ENCODE data around the gene COL6A1. TPM values are rescaled to one million over a fixed set of nuclear protein-coding genes. Genes with fewer than 3 reads are reported as not detected.
"Not testable (repeated sequence)": the region's sequence is repeated elsewhere in the genome, so short reads cannot be mapped to it uniquely, and the experiment has no call there.

The COL6A1 gene
- total RNA-seq, 4 donors from 2014 or later = 356 to 669 (median 427) TPM

- no peaks in the 10 kb centered on the region for H3K9me3 ChIP-seq
- no peak overlapping the region for H3K4me3 ChIP-seq
- DNase-seq (ENCODE audit: low spot score in 2 of 2) = no peak
- WGBS, 2 donors = 88% methylated on average over 31 of the region's 31 CpGs
- H3K36me3 ChIP-seq = no peaks in the 10 kb centered on the region
- TF ChIP-seq, protein P1, sequence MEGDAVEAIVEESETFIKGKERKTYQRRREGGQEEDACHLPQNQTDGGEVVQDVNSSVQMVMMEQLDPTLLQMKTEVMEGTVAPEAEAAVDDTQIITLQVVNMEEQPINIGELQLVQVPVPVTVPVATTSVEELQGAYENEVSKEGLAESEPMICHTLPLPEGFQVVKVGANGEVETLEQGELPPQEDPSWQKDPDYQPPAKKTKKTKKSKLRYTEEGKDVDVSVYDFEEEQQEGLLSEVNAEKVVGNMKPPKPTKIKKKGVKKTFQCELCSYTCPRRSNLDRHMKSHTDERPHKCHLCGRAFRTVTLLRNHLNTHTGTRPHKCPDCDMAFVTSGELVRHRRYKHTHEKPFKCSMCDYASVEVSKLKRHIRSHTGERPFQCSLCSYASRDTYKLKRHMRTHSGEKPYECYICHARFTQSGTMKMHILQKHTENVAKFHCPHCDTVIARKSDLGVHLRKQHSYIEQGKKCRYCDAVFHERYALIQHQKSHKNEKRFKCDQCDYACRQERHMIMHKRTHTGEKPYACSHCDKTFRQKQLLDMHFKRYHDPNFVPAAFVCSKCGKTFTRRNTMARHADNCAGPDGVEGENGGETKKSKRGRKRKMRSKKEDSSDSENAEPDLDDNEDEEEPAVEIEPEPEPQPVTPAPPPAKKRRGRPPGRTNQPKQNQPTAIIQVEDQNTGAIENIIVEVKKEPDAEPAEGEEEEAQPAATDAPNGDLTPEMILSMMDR (IDR thresholded peaks at IDR 0.05) = no peak
- TF ChIP-seq POLR2A (IDR thresholded peaks at IDR 0.05) = no peak
- TF ChIP-seq EP300 (IDR thresholded peaks at IDR 0.05) = no peak
- no peak overlapping the region for H3K27ac ChIP-seq
- no peaks in the 10 kb centered on the region for H3K27me3 ChIP-seq
- peaks cover 0 to 20% (median 0%) of the 10 kb centered on the region in 4 donors for H3K4me1 ChIP-seq
These were observed 58.5 kb downstream of the COL6A1 start for GRCh38 chr21:46039891-46040660.

DNA sequence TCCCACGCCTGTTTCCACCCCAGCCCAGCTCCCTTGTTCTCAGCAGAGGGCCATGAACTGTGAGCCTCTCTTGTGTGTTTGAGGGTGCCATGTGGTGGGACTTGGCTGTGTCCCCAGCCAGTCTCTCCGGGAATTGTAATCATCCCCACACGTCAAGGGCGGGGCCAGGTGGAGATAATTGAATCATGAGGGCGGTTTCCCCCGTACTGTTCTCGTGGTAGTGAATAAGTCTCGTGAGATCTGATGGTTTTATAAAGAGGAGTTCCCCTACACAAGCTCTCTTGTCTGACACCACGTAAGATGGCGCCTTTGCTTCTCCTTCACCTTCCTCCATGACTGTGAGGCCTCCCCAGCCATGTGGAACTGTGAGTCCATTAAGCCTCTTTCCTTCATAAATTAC is 59.1 kb downstream of the COL6A1 start:
- Histone ChIP-seq H3K4me3 (no peak overlapping the region), H3K27me3 (no peaks in the 10 kb centered on the region), H3K9me3 (no peaks in the 10 kb centered on the region), H3K36me3 (no peaks in the 10 kb centered on the region), H3K4me1 (peaks cover 0 to 20% (median 0%) of the 10 kb centered on the region in 4 donors), H3K27ac (no peak overlapping the region)
- 77 to 81% methylated on average over 10 of the region's 10 CpGs for WGBS, 2 donors
- DNase-seq (ENCODE audit: low spot score in 2 of 2) = no peak
- TF ChIP-seq POLR2A (IDR thresholded peaks at IDR 0.05) = no peak
- no peak for TF ChIP-seq EP300 (IDR thresholded peaks at IDR 0.05)
- TF ChIP-seq, protein P1 (IDR thresholded peaks at IDR 0.05) = no peak

DNA sequence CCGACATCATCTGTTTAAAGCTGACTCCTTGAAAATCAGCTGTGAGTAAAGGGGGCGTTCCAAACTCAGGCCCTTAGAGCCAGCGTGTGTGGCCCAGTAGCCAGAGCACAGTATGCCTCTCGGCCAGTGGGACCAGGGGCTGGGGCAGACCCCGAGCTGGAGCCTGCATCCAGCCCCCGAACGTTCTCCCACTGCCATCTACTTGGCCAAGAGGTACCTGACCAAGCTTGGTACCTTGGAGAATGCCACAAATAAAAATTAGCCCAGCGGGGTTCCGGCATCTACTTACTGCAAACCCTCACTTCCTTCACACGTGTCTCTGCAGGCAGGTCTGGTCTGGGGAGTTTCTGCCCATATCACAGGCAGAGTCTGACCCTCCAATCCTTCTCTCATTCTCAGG is 59.6 kb downstream of the COL6A1 start:
- H3K36me3 ChIP-seq = no peaks in the 10 kb centered on the region
- 78 to 88% methylated on average over 10 of the region's 10 CpGs for WGBS, 2 donors
- H3K4me3 ChIP-seq = no peak overlapping the region
- no peak overlapping the region for H3K27ac ChIP-seq
- H3K4me1 ChIP-seq = peaks cover 0 to 20% (median 0%) of the 10 kb centered on the region in 4 donors
- H3K9me3 ChIP-seq = no peaks in the 10 kb centered on the region
- TF ChIP-seq POLR2A (IDR thresholded peaks at IDR 0.05) (no peak), EP300 (IDR thresholded peaks at IDR 0.05) (no peak)
- TF ChIP-seq, protein P1 (IDR thresholded peaks at IDR 0.05) = no peak
- H3K27me3 ChIP-seq = no peaks in the 10 kb centered on the region
- no peak for DNase-seq (ENCODE audit: low spot score in 2 of 2)

- no peaks in the 10 kb centered on the region for H3K27me3 ChIP-seq
- TF ChIP-seq, protein P1 (IDR thresholded peaks at IDR 0.05) = no peak
- TF ChIP-seq EP300 (IDR thresholded peaks at IDR 0.05) = no peak
- no peak for TF ChIP-seq POLR2A (IDR thresholded peaks at IDR 0.05)
- H3K36me3 ChIP-seq = no peaks in the 10 kb centered on the region
- H3K4me1 ChIP-seq = peaks cover 0 to 13% (median 8%) of the 10 kb centered on the region in 4 donors
- WGBS, 2 donors = 47 to 60% methylated on average over 2 of the region's 2 CpGs
- DNase-seq (ENCODE audit: low spot score in 2 of 2) = no peak
- H3K4me3 ChIP-seq = no peak overlapping the region
- H3K27ac ChIP-seq = no peak overlapping the region
- H3K9me3 ChIP-seq = no peaks in the 10 kb centered on the region
These were observed 63.6 kb downstream of the COL6A1 start for GRCh38 chr21:46045154-46045553.

GRCh38 chr21:46046471-46046870 is 64.9 kb downstream of the COL6A1 start:
- TF ChIP-seq, protein P1 (IDR thresholded peaks at IDR 0.05) = no peak
- TF ChIP-seq EP300 (IDR thresholded peaks at IDR 0.05) = no peak
- no peak for TF ChIP-seq POLR2A (IDR thresholded peaks at IDR 0.05)
- H3K36me3 ChIP-seq = no peaks in the 10 kb centered on the region
- DNase-seq (ENCODE audit: low spot score in 2 of 2) = no peak
- no peaks in the 10 kb centered on the region for H3K27me3 ChIP-seq
- 85 to 86% methylated on average over 12 of the region's 12 CpGs for WGBS, 2 donors
- peaks cover 0 to 21% (median 9%) of the 10 kb centered on the region in 4 donors for H3K4me1 ChIP-seq
- no peak overlapping the region for H3K27ac ChIP-seq
- no peak overlapping the region for H3K4me3 ChIP-seq
- no peaks in the 10 kb centered on the region for H3K9me3 ChIP-seq

- not testable (repeated sequence) for H3K9me3 ChIP-seq; H3K27ac ChIP-seq; H3K27me3 ChIP-seq; H3K36me3 ChIP-seq; DNase-seq (ENCODE audit: low spot score in 2 of 2); H3K4me3 ChIP-seq
- peaks cover 0 to 21% (median 9%) of the 10 kb centered on the region in 4 donors for H3K4me1 ChIP-seq
- 89 to 94% methylated on average over 12 of the region's 12 CpGs for WGBS, 2 donors
These were observed 65.3 kb downstream of the COL6A1 start for GRCh38 chr21:46046906-46047305.
